Fibroblast of the aortic adventitia (primary cell): Measurements from ENCODE around the gene ROM1. TPM values are rescaled to one million over a fixed set of nuclear protein-coding genes. Genes with fewer than 3 reads are reported as not detected.

Experiments
- DNase-seq: peaks from one replicate; pipeline ENCODE4 v3.0.0-alpha.2; 2010; ENCODE audit warnings: low read depth
- H3K4me3 ChIP-seq: 2 replicates; pipeline ENCODE4 v1.5.1; 2011; ENCODE audit warnings: low read depth, mild to moderate bottlenecking, control low read depth, low read length, moderate library complexity
- total RNA-seq: library from RNA; depleted of rRNA; stranded (reverse); fragments of >200 nt; gene quantifications from 2 replicates; pipeline ENCODE4 v1.2.3, GENCODE V29; 2012; ENCODE audit warnings: low replicate concordance
- TF ChIP-seq, protein P1 (sequence below): IDR thresholded peaks from 2 replicates; pipeline ENCODE4 v1.5.1; 2011; ENCODE audit warnings: mild to moderate bottlenecking, low read length, control low read depth, inconsistent platforms; ENCODE audit not compliant: insufficient read depth

The ROM1 gene
- total RNA-seq, 1 donor, result 4.6 TPM

DNA sequence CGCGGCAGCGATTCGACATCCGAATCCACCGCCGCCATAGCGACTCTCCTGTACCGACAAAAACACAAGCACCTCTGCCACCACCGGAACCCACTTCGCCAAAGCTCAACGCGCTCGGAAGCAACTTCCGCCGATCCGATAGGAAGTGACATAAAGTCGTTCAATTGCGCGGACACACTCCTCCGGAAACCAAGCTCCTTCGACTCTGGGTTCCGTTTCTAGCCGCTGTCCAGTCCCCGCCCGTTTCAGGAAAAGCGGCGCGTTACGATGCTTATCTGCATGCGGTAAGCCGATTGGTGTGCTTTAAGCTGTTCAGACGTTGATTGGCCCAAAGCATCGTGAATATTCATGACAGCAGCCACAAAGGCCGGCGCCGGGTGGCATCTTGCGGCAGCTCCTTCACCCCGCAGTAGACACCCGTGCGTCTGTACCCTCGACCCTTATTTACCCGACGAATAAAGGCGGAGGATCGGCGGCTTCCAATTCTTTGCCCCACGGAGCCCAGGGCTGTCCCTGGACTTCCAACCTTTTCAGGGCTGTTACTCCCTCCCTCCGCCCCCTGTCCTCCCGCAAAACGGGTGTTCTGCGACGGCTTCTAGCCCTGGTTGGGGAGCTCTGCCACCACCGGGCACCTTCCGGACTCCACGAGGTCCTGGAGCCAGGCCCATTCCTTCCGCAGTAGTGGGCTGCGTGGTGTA lies 21.5 kb upstream of the ROM1 start, which contains the start of gene TUT1:
Gene TUT1 (minus strand): TSS at position 76 of the 698 bp plus-strand sequence. CDS start 38 bp downstream, at position 38.
- DNase-seq, result peak; percentile 99
- TF ChIP-seq, protein P1, sequence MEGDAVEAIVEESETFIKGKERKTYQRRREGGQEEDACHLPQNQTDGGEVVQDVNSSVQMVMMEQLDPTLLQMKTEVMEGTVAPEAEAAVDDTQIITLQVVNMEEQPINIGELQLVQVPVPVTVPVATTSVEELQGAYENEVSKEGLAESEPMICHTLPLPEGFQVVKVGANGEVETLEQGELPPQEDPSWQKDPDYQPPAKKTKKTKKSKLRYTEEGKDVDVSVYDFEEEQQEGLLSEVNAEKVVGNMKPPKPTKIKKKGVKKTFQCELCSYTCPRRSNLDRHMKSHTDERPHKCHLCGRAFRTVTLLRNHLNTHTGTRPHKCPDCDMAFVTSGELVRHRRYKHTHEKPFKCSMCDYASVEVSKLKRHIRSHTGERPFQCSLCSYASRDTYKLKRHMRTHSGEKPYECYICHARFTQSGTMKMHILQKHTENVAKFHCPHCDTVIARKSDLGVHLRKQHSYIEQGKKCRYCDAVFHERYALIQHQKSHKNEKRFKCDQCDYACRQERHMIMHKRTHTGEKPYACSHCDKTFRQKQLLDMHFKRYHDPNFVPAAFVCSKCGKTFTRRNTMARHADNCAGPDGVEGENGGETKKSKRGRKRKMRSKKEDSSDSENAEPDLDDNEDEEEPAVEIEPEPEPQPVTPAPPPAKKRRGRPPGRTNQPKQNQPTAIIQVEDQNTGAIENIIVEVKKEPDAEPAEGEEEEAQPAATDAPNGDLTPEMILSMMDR, result no peak
- H3K4me3 ChIP-seq, result peak within 1 kb of the TSS; percentile 87

- H3K4me3 ChIP-seq, result peak overlapping the region; percentile 67
- TF ChIP-seq, protein P1, result no peak
- no peak for DNase-seq
These were observed 20.8 kb upstream of the ROM1 start for GRCh38 chr11:62592146-62592815.

DNA sequence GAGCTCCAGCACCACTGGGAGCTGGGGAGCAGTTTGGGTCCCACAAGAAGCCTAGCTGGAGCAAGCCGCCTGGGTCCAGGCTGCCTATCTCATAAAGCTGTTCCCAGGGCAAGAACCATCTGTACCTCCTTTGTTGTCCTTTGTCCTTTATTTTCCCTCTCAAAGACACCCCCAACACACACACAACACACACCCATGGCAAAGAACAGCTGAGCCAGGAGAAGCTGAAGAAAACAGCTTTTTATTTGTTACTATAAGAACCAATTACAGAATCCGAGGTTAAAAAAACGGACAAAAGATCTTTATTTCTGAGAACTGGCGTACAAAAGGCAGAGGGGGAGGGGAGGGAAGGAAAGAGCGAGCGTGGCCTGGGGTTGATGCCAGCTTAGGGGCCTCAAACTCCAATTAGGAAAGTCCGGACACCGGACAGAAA lies 20.1 kb upstream of the ROM1 start:
- no peak for DNase-seq
- no peak overlapping the region for H3K4me3 ChIP-seq
- TF ChIP-seq, protein P1, result no peak

DNA sequence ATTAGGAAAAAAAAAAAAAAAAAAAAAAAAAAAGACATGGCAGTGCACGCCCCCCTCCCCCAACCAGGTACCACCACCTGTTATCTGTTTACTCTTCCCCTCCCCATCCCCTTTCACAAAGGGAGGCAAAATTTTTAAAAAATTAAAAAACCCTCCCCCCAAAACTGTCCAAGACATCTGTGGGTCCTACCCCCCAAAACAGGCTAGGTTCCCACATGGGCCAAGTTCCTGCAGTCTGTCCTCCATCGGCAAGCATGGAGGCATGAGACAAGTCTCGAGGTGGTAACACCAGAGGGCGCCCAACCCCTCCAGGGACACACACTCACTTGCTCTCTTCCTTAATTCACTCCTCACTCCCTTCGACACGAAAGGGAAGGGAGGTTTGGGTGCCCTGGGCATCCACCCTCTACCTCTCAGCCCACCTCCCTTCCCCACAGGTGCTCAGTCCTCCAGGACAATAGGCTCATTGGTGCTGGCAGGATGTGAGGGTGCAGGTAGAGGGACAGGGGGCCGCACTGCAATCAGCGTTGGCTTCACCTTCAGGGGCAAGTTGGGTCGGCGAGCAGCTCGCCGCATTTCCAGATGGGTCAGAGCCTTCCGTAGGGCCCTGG lies 19.5 kb upstream of the ROM1 start:
- no peak overlapping the region for H3K4me3 ChIP-seq
- peak; percentile 76 for DNase-seq

GRCh38 chr11:62595124-62595523 lies 17.9 kb upstream of the ROM1 start:
- no peak overlapping the region for H3K4me3 ChIP-seq
- TF ChIP-seq, protein P1, result no peak
- no peak for DNase-seq

More for the DNA sequence above, 19.5 kb upstream of the ROM1 start:
- TF ChIP-seq, protein P1, result peak; percentile 59

GRCh38 chr11:62599069-62599696 lies 13.9 kb upstream of the ROM1 start:
- H3K4me3 ChIP-seq, result peak overlapping the region; percentile 87
- TF ChIP-seq, protein P1, result no peak
- DNase-seq, result peak; percentile 99
